GM12892 (cell line): ENCODE results near the gene KIF17.

Source experiments
- DNase-seq: peaks from one replicate; pipeline ENCODE4 v3.0.0; 2011; ENCODE audit not compliant: insufficient read length
- FAIRE-seq: peaks from 2 replicates; lab custom pipeline; 2011; peaks lifted over from hg19 to GRCh38; lab: Jason Lieb, UNC
- POLR2A ChIP-seq: IDR thresholded peaks from 2 replicates; pipeline ENCODE4 v1.6.1; 2011; ENCODE audit warnings: low read depth, low read length, control low read depth
- POLR2AphosphoS5 ChIP-seq: IDR thresholded peaks from 2 replicates; pipeline ENCODE4 v1.6.1; 2011; ENCODE audit warnings: low read depth, low read length, control low read depth
- TAF1 ChIP-seq: IDR thresholded peaks from 2 replicates; pipeline ENCODE4 v1.6.1; 2011; ENCODE audit warnings: low read depth, mild to moderate bottlenecking, control low read depth, low read length, borderline replicate concordance

KIF17 gene

DNA sequence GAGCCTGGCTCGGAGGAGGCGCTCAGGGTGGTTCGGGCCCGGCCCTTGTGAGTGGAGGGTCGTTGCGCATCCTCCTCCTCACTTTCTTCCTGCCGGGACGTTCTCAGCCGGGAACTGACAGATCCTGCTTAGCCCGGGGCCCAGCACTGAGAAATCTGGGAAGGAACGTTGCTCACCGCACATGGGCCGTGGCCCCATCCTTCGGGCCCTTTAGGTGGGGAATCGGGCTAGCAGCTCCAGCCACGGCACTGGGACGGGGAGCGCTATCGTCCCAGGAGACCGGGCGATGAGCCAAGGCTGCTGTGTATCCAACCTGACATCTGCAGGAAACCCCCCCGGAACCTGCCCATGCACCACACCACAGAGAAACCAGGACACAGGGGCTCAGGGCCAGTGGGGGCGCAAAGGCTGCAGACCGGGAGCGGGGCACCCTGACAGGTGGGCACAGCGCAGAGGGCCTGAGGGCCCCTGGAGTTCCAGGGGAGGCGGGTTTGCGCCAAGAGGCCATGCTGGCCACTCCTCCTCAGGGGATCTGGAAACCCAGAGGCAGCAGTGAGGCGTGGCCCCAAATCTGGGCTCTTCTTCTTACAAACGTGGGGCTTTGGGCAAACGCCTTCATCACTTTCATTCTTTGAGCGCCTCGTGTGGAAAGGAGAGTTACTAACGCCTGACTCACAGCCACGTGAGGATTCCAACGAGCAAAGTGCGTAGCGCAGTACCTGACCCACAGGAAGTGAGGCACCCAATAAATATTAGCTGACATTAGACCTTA, 15.0 kb upstream of the KIF17 start, which contains the start of gene SH2D5:
Gene SH2D5, minus strand, starts transcription at position 116 of the 772 bp plus-strand sequence. CDS start 4,659 bp downstream, outside the sequence.
- no peak for TF ChIP-seq POLR2A
- TF ChIP-seq POLR2AphosphoS5 = no peak
- no peak for TF ChIP-seq TAF1
- FAIRE-seq (peak; percentile 91), DNase-seq (no peak)

DNA sequence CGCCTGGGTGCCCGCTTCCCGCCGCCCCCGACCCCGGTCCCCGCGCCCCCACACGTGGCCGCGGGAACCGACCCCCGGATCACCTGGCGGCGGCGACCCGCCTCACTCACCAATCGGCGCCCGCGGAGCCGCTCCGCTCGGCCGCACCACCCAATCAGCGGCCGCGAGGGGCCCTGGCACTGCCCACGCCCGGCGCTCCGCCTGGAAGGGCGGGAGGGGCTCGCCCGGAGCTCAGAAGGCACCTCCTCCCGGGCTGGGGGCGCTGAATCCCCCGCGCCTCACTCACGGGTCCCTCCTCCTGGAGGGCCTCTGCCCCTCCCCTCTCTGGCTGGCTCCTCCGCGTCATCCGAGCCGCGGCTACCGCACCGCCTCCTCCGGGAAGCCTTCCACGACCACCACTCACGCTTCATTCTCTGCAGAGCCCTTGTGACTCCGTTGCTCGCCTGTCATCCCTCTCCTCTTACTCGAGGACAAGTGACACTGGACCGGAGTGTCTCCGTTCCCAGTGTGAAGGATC, 14.3 kb upstream of the KIF17 start:
- no peak for TF ChIP-seq TAF1
- TF ChIP-seq POLR2AphosphoS5 = no peak
- TF ChIP-seq POLR2A = no peak
- DNase-seq (peak; percentile 78), FAIRE-seq (peak; percentile 64)

DNA sequence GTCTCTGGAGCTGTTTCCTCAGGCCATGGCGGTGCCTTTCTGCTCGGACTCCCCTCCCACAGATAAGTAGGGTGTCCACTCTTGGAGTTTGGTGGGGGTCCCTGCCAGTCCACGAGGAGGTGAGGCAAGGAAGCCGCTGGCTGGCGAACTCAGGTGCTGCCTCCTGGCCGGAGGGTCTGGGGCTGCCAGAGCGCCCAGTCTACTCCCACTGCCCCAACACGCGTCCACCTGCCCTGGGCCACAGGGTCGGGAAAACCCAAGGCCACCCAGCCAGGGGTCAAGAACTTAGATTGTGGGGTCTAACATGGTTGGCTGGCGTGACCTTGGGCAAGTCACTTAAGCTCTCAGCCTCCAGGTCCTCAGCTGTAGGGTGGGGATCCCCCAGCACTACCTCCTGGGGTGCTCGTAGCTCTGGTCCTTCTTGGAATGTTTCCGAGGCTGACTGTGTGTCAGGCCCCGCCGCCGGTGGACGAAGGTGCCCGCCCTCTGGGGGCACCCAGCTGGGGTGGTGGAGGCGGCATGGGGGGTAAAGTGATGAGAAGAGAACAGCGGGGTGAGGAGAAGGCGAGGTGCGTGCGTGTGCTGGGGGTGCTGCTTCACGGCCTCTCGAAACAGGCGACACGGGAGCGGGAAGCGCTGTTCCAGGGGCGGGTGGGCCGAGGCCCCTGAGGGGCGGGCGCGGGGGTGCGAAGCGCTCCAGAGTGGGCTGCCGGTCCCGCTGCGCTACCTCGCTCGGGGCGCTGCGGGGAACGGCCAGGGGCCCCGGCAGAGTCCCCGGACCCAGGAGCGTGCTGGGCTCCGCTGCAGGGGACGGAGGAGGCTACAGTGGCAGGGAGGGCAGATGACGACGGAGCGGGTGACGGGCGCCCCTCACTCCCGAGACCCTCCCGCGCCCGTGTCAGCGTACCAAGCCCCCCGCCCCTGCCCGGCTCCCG, 13.5 kb upstream of the KIF17 start:
- TF ChIP-seq POLR2A (no peak), TAF1 (no peak), POLR2AphosphoS5 (no peak)
- DNase-seq = no peak
- FAIRE-seq = peak; percentile 73

DNA sequence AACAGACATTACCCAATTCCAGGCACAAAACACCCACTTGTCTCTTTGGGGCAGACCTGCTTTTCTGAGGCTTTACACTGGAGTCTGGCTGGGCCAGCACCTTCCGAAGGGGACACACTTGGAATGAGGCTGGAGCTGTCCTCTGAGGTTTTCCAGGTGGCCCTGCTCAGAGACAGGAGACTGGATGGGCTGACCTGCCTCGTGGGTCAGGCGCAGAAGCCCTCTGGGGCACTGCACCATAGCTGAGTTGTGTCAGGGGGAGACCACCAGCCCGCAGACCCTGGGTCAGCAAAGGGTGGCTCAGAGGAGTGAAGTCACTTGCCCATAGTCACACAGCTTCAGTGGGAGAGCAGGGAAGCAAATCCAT, 12.9 kb upstream of the KIF17 start:
- no peak for TF ChIP-seq POLR2AphosphoS5
- no peak for TF ChIP-seq POLR2A
- no peak for TF ChIP-seq TAF1
- no peak for DNase-seq
- no peak for FAIRE-seq

DNA sequence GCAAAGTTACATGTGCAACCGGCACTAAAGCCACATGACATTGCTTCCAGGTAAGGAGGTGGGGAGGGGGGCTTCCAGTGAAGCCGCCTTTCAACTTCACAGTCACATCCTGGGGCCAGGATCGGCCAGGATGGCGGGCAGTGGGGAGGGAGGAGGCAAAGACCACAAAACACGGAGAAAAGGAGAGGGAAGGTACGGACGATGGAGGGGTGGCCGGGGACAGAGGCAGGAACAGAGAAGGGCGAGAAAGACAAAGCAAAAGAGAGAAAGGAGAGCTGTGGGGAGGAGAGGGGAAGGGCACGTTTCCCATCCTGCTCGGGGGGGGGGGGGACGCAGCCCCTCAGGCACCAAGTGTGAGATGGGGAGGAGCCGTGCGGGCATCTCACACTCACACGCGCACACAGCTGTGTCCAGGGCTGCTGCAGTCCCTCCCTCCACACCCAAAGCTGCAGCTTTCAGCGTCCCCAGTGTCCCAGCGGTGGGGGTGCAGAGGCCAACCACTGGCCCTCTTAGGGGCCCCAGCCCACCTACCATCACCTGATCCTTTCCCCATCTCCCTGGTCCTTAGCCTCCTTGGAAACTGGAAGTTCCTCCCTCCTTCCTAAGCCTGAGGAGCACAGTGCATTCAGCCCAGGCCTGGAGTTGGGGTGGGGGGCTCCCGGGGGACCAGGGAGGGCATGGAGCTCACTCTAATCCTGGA, 12.3 kb upstream of the KIF17 start:
- DNase-seq = no peak
- FAIRE-seq = no peak

DNA sequence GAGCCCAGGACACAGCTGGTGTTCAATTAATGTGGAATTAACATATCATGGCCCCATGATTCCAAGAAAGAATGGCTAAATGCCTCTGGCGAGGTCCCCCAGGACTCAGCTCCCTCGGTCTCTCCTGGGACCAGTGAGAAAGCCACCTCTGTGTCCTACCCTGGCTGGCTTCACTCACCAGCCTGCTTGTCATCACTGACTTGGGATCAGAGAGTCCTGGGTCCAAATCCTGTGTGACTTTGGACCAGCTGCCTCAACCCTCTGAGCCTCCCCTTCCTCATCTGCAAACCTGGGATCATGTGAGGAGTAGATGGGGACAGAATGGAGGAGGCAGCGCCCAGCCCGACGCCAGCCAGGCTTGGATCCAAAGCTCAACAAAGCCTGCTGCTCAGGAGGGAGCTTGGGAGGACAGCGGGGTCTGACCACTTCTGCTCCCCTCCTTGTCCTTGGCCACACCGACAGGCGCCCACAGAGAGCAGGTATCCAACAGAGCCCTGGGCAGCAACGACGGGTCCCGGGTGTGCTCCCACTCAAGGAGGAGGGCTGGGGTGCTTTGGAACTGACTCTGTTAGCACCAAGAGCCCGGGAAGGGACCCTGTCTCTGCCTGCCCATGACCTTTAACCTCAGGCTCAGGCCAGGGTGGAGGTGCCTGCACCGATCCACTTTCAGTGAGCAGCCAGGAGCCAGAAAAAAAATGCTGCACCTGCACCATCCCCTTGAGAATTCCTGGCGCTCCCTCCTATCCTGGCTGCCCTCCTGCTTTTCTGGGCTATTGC, 11.5 kb upstream of the KIF17 start:
- TF ChIP-seq POLR2AphosphoS5 (no peak), POLR2A (no peak), TAF1 (no peak)
- DNase-seq (no peak), FAIRE-seq (no peak)

More for the DNA sequence above, 12.3 kb upstream of the KIF17 start:
- no peak for TF ChIP-seq POLR2A

DNA sequence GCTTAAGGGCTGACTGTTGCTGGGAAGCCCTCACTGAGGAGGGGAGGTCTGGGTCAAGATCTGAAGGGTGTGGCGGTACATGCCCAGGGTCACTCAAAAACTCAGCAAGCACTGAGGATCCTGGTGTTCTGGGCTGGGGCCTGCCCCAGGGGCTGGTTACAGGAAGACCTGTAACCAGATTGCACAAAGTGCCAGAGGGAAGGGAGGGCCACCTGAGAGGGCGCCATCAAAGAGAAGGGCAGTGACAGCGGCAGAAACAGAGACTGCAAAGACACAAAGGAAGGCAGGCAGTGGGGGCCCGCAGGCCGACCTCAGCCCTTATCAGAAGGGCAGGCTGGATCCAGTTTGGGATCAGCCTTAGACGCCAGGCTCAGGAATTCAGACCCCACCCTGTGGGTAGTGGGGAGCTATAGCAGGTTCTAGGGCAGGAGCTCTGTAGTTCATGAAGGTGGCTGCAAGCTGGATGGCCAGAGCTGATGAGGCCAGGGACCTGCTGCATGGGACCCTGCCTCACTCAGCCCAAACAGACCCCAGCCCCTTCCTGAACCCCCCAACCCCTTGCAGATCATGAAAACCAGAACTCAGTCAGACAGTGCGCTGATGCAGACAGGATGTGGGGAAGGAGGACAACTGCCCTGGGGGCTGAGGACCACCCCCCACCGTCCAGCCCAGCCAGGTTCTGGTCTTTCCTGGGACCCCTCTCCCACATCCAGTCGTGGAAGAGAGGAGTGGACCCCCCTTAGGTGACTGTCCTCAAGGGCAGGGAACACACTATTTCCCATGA, 10.8 kb upstream of the KIF17 start:
- TF ChIP-seq POLR2A (no peak), TAF1 (no peak), POLR2AphosphoS5 (no peak)
- FAIRE-seq (no peak), DNase-seq (no peak)

DNA sequence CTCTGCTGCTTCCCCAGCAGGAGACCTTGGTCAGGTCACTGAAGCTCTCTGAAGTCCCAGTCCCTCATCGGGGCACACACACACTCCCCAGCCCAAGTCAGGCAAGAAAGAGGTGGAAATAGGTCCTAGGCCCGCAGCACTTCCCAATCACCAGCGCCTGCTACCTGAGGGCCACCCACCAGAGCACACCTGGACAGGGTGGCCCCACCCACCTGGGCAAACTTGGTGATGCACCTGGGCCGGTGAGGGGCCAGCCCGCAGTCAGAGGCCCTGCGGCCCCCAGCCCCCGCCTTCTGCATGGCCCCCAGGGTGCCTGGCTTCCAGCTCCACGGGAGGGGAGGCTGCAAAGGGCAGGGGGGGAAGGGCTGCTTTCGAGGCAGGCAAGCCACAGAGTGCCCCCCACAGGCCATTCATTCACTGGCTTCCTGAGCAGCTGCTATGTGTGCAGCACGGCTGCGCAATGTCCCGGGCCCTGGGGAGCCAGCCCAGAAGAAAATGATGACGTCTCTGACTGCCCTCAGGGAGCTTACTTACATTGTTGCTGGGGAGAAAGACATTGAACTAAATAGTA, 10.0 kb upstream of the KIF17 start:
- TF ChIP-seq POLR2AphosphoS5 (no peak), POLR2A (no peak), TAF1 (no peak)
- FAIRE-seq (no peak), DNase-seq (no peak)

DNA sequence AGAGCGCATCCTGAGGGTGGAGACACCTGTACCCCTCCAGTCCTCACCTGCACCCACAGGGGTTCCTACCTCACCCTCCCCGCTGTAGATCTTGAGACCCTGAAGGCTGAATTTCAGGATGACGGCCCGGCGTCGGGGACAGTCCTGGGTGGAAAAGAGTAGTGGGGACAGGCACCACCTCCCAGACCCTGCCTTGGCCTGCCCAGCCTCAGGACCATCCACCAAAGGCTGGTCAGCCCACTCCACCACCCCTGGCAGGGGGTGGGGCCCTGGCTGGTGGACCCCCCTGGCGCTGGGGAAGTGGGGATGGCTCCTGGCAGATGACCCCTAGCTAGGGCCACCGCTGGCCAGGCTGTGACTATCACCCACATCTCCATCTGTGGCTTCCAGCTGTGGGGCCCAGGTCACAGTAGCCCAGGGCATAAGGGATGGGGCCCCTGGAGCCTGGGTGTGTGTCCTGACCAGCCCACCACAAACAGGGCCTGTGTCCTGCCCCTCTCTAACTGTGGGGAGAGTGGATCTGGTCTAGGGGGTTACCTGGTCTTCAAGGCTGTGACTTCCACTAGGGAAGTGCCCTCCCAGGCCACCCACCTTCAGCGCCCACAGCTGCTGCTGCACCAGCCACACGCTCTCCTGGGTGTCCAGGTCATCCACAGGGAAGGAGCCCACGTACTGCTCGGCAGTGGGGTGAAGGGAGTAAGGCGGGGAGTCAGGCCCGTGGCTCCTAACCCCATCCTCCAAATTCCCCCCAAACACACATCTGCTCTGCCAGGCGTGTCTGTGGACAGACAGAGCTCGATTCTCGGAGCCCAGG, 9.3 kb upstream of the KIF17 start:
- DNase-seq (no peak), FAIRE-seq (no peak)
- TF ChIP-seq POLR2AphosphoS5 = no peak
- TF ChIP-seq POLR2A = no peak
- TF ChIP-seq TAF1 = no peak
